Stimulated activated CD8-positive, alpha-beta memory T cell treated with anti-CD3 and anti-CD28 coated beads, Interleukin-7, amount 100 ng/mL, for 4 hours (primary cell): ENCODE measurements around the gene RMI2.
"Not testable (repeated sequence)": the region's sequence is repeated elsewhere in the genome, so short reads cannot be mapped to it uniquely, and the experiment has no call there.

Source experiments
- DNase-seq, 2 donors: peaks; one replicate each; pipeline ENCODE4 v3.0.0-alpha.2; 2020; ENCODE audit warnings: low read depth in 2 of 2

RMI2 gene

GRCh38 chr16:11345040-11345862 is at the start of gene RMI2:
TSS of gene RMI2 (plus strand) at chr16:11345459. CDS start at chr16:11345472, 13 bp downstream.
- DNase-seq, result peak; percentile 94 to 95

- DNase-seq, result no peak
Observed at GRCh38 chr16:11295672-11296071, 49.6 kb upstream of the RMI2 start.

GRCh38 chr16:11296351-11296705 is 48.9 kb upstream of the RMI2 start:
- DNase-seq, result no peak

GRCh38 chr16:11296706-11297491 is 48.4 kb upstream of the RMI2 start:
- no peak for DNase-seq

GRCh38 chr16:11297492-11298142 is 47.6 kb upstream of the RMI2 start:
- peak; percentile 53 to 61 for DNase-seq

- no peak for DNase-seq
Observed at GRCh38 chr16:11298143-11298900, 46.9 kb upstream of the RMI2 start.

GRCh38 chr16:11298950-11299547 is 46.2 kb upstream of the RMI2 start:
- DNase-seq, result not testable (repeated sequence)

- DNase-seq, result no peak
Observed at GRCh38 chr16:11299865-11300559, 45.2 kb upstream of the RMI2 start.

GRCh38 chr16:11300560-11300892 is 44.7 kb upstream of the RMI2 start:
- no peak for DNase-seq

- DNase-seq, result no peak
Observed at GRCh38 chr16:11301645-11302501, 43.4 kb upstream of the RMI2 start.

GRCh38 chr16:11302977-11303376 is 42.3 kb upstream of the RMI2 start:
- no peak for DNase-seq

GRCh38 chr16:11303405-11304138 is 41.7 kb upstream of the RMI2 start:
- no peak for DNase-seq

GRCh38 chr16:11306381-11306780 is 38.9 kb upstream of the RMI2 start:
- DNase-seq, result no peak

GRCh38 chr16:11306997-11307638 is 38.1 kb upstream of the RMI2 start:
- no peak for DNase-seq

GRCh38 chr16:11307639-11308492 is 37.4 kb upstream of the RMI2 start:
- no peak for DNase-seq

- DNase-seq, result no peak
Observed at GRCh38 chr16:11308493-11309283, 36.6 kb upstream of the RMI2 start.
